ENCODE measurements around the gene CRLF2. TPM values are rescaled to one million over a fixed set of nuclear protein-coding genes. Genes with fewer than 3 reads are reported as not detected.
"Not testable (repeated sequence)": the region's sequence is repeated elsewhere in the genome, so short reads cannot be mapped to it uniquely, and the experiment has no call there.

Gene CRLF2
- total and polyA plus RNA-seq, 4 donors = 0.19 TPM; not detected in 3

GRCh38 chrX:1181170-1181569, 31.3 kb downstream of the CRLF2 start:
- Histone ChIP-seq H3K4me1 (ENCODE audit: control insufficient read depth in 4 of 4, insufficient read depth in 4 of 4, low read length in 3 of 4) (no peaks in the 10 kb centered on the region), H3K27ac (ENCODE audit: low read depth in 1 of 2, low read length in 2 of 2) (no peak overlapping the region), H3K9me3 (ENCODE audit: control insufficient read depth in 4 of 4, low read length in 3 of 4) (no peaks in the 10 kb centered on the region), H3K4me3 (ENCODE audit: low read depth in 1 of 3, low read length in 3 of 3) (no peak overlapping the region), H3K27me3 (ENCODE audit: control insufficient read depth in 4 of 4, insufficient read depth in 4 of 4, low read length in 3 of 4) (no peaks in the 10 kb centered on the region), H3K9ac (ENCODE audit: low read depth in 1 of 2, low read length in 2 of 2) (no peak overlapping the region), H3K36me3 (ENCODE audit: control insufficient read depth in 4 of 4, insufficient read depth in 3 of 4, low read depth in 1 of 4, low read length in 3 of 4) (no peaks in the 10 kb centered on the region)
- no peak for TF ChIP-seq NR2F2 (IDR thresholded peaks at IDR 0.05)
- TF ChIP-seq HNF4A (conservative IDR thresholded peaks at IDR 0.05) = no peak
- no peak for TF ChIP-seq ZBTB33 (IDR thresholded peaks at IDR 0.05)
- TF ChIP-seq EGR1 (IDR thresholded peaks at IDR 0.05; ENCODE audit: low read depth in 2 of 2) = no peak
- TF ChIP-seq HNF4G (IDR thresholded peaks at IDR 0.05) = no peak
- TF ChIP-seq SP1 (IDR thresholded peaks at IDR 0.05) = no peak
- no peak for TF ChIP-seq RXRA (IDR thresholded peaks at IDR 0.05)
- TF ChIP-seq JUND (IDR thresholded peaks at IDR 0.05) = no peak
- TF ChIP-seq RAD21 (IDR thresholded peaks at IDR 0.05) = no peak
- TF ChIP-seq FOXA1 (IDR thresholded peaks at IDR 0.05) = no peak
- TF ChIP-seq FOXA2 (IDR thresholded peaks at IDR 0.05) = no peak
- TF ChIP-seq TAF1 (conservative IDR thresholded peaks at IDR 0.05) = no peak
- no peak for TF ChIP-seq GABPA (IDR thresholded peaks at IDR 0.05 in 1 of 2, conservative IDR thresholded peaks at IDR 0.05 in 1 of 2)
- no peak for TF ChIP-seq ATF3 (IDR thresholded peaks at IDR 0.05)
- no peak for TF ChIP-seq REST (IDR thresholded peaks at IDR 0.05)
- no peak for TF ChIP-seq CTCF (IDR thresholded peaks at IDR 0.05; ENCODE audit: low read depth, low read length, missing input control)
- WGBS = 70% methylated on average over 11 of the region's 11 CpGs
- DNase-seq (ENCODE audit: low spot score) = no peak

- Histone ChIP-seq H3K4me1 (ENCODE audit: control insufficient read depth in 4 of 4, insufficient read depth in 4 of 4, low read length in 3 of 4) (no peaks in the 10 kb centered on the region), H3K4me3 (ENCODE audit: low read depth in 1 of 3, low read length in 3 of 3) (no peak overlapping the region), H3K9me3 (ENCODE audit: control insufficient read depth in 4 of 4, low read length in 3 of 4) (no peaks in the 10 kb centered on the region), H3K36me3 (ENCODE audit: control insufficient read depth in 4 of 4, insufficient read depth in 3 of 4, low read depth in 1 of 4, low read length in 3 of 4) (no peaks in the 10 kb centered on the region), H3K27me3 (ENCODE audit: control insufficient read depth in 4 of 4, insufficient read depth in 4 of 4, low read length in 3 of 4) (no peaks in the 10 kb centered on the region), H3K9ac (ENCODE audit: low read depth in 1 of 2, low read length in 2 of 2) (no peak overlapping the region), H3K27ac (ENCODE audit: low read depth in 1 of 2, low read length in 2 of 2) (no peak overlapping the region)
- no peak for DNase-seq (ENCODE audit: low spot score)
- no peak for TF ChIP-seq HNF4A (conservative IDR thresholded peaks at IDR 0.05)
- no peak for TF ChIP-seq RXRA (IDR thresholded peaks at IDR 0.05)
- no peak for TF ChIP-seq YY1 (IDR thresholded peaks at IDR 0.05)
- no peak for TF ChIP-seq MAX (IDR thresholded peaks at IDR 0.05)
- 53% methylated on average over 20 of the region's 20 CpGs for WGBS
Observed at GRCh38 chrX:1178580-1179057, 33.8 kb downstream of the CRLF2 start.

- WGBS = 89% methylated on average over 33 of the region's 33 CpGs
- H3K4me3 ChIP-seq (ENCODE audit: low read depth in 1 of 3, low read length in 3 of 3) = not testable (repeated sequence)
Observed at GRCh38 chrX:1176531-1177320, 35.7 kb downstream of the CRLF2 start.

More at GRCh38 chrX:1176531-1177320, 35.7 kb downstream of the CRLF2 start:
- H3K4me1 ChIP-seq (ENCODE audit: control insufficient read depth in 4 of 4, insufficient read depth in 4 of 4, low read length in 3 of 4); H3K27ac ChIP-seq (ENCODE audit: low read depth in 1 of 2, low read length in 2 of 2); H3K9me3 ChIP-seq (ENCODE audit: control insufficient read depth in 4 of 4, low read length in 3 of 4); H3K36me3 ChIP-seq (ENCODE audit: control insufficient read depth in 4 of 4, insufficient read depth in 3 of 4, low read depth in 1 of 4, low read length in 3 of 4); H3K27me3 ChIP-seq (ENCODE audit: control insufficient read depth in 4 of 4, insufficient read depth in 4 of 4, low read length in 3 of 4); H3K9ac ChIP-seq (ENCODE audit: low read depth in 1 of 2, low read length in 2 of 2); DNase-seq (ENCODE audit: low spot score): not testable (repeated sequence)
